GM19372 (cell line): ENCODE measurements around the gene BLID.

Experiments
- ATAC-seq: cut with Tn5 transposase; IDR thresholded peaks from one replicate; pipeline ENCODE4 v1.9.1; 2021; ENCODE audit warnings: mild to moderate bottlenecking, low read depth, moderate library complexity; ENCODE audit not compliant: unreplicated experiment

BLID gene

GRCh38 chr11:122091835-122092234, 24.2 kb downstream of the BLID start:
- ATAC-seq = no peak

- ATAC-seq = no peak
Measured at GRCh38 chr11:122089111-122089510, 26.9 kb downstream of the BLID start.

GRCh38 chr11:122085712-122086111, 30.3 kb downstream of the BLID start:
- ATAC-seq = no peak

GRCh38 chr11:122085264-122085663, 30.8 kb downstream of the BLID start:
- ATAC-seq = no peak

- no peak for ATAC-seq
Measured at GRCh38 chr11:122082205-122082604, 33.8 kb downstream of the BLID start.

GRCh38 chr11:122081073-122081472, 34.9 kb downstream of the BLID start:
- ATAC-seq = no peak

GRCh38 chr11:122077459-122077858, 38.6 kb downstream of the BLID start:
- ATAC-seq = no peak

GRCh38 chr11:122076512-122077120, 39.4 kb downstream of the BLID start:
- ATAC-seq = no peak

GRCh38 chr11:122075016-122075415, 41.0 kb downstream of the BLID start:
- no peak for ATAC-seq

GRCh38 chr11:122074022-122074421, 42.0 kb downstream of the BLID start:
- ATAC-seq = no peak

- no peak for ATAC-seq
Measured at GRCh38 chr11:122071709-122072202, 44.3 kb downstream of the BLID start.

GRCh38 chr11:122069707-122070360, 46.2 kb downstream of the BLID start:
- ATAC-seq = no peak

- no peak for ATAC-seq
Measured at GRCh38 chr11:122068837-122069236, 47.2 kb downstream of the BLID start.

- no peak for ATAC-seq
Measured at GRCh38 chr11:122068141-122068540, 47.9 kb downstream of the BLID start.
